ENCODE results near the gene VAT1L. TPM values are rescaled to one million over a fixed set of nuclear protein-coding genes. Genes with fewer than 3 reads are reported as not detected.

The VAT1L gene
- total RNA-seq, 1 donor from 2014 or later = 0.67 TPM

DNA sequence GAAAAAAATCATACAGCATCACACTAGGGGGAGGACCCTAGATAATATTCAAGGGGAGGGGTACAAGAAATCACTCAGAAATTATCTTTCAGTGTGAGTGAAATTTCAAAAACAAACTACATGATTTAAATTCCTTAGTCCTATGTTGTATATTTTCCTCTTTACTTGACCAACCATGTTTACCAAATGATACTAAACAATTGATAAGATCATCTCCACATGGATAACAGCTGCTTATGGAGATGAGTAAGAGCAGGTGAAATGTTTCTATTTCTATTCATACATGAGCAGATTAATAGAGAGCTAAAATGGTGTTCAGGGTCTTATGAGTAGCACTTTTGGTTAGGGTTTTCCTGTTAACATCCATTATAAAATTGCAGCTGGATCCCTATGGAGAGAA is 7.3 kb upstream of the VAT1L start:
- Mint-ChIP-seq H3K9me3 (ENCODE audit: low read depth) (peaks cover 3% of the 10 kb centered on the region), H3K4me3 (ENCODE audit: low read depth) (no peak overlapping the region), H3K27me3 (peaks cover 5% of the 10 kb centered on the region), H3K4me1 (ENCODE audit: low read depth) (peaks cover 10% of the 10 kb centered on the region), H3K36me3 (ENCODE audit: insufficient read depth) (no peaks in the 10 kb centered on the region), H3K27ac (no peak overlapping the region)
- TF ChIP-seq, protein P1, sequence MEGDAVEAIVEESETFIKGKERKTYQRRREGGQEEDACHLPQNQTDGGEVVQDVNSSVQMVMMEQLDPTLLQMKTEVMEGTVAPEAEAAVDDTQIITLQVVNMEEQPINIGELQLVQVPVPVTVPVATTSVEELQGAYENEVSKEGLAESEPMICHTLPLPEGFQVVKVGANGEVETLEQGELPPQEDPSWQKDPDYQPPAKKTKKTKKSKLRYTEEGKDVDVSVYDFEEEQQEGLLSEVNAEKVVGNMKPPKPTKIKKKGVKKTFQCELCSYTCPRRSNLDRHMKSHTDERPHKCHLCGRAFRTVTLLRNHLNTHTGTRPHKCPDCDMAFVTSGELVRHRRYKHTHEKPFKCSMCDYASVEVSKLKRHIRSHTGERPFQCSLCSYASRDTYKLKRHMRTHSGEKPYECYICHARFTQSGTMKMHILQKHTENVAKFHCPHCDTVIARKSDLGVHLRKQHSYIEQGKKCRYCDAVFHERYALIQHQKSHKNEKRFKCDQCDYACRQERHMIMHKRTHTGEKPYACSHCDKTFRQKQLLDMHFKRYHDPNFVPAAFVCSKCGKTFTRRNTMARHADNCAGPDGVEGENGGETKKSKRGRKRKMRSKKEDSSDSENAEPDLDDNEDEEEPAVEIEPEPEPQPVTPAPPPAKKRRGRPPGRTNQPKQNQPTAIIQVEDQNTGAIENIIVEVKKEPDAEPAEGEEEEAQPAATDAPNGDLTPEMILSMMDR (IDR thresholded peaks at IDR 0.05; ENCODE audit: unreplicated experiment) = no peak
- no peak for DNase-seq (ENCODE audit: low spot score, unreplicated experiment)

GRCh38 chr16:77782694-77783093 is 5.7 kb upstream of the VAT1L start:
- DNase-seq (ENCODE audit: low spot score, unreplicated experiment) = no peak
- H3K36me3 Mint-ChIP-seq (ENCODE audit: insufficient read depth) = no peaks in the 10 kb centered on the region
- no peak overlapping the region for H3K27ac Mint-ChIP-seq
- H3K4me1 Mint-ChIP-seq (ENCODE audit: low read depth) = peaks cover 5% of the 10 kb centered on the region
- H3K9me3 Mint-ChIP-seq (ENCODE audit: low read depth) = peaks cover 3% of the 10 kb centered on the region
- TF ChIP-seq, protein P1 (IDR thresholded peaks at IDR 0.05; ENCODE audit: unreplicated experiment) = peak; percentile 32
- H3K4me3 Mint-ChIP-seq (ENCODE audit: low read depth) = no peak overlapping the region
- H3K27me3 Mint-ChIP-seq = peaks cover 21% of the 10 kb centered on the region

DNA sequence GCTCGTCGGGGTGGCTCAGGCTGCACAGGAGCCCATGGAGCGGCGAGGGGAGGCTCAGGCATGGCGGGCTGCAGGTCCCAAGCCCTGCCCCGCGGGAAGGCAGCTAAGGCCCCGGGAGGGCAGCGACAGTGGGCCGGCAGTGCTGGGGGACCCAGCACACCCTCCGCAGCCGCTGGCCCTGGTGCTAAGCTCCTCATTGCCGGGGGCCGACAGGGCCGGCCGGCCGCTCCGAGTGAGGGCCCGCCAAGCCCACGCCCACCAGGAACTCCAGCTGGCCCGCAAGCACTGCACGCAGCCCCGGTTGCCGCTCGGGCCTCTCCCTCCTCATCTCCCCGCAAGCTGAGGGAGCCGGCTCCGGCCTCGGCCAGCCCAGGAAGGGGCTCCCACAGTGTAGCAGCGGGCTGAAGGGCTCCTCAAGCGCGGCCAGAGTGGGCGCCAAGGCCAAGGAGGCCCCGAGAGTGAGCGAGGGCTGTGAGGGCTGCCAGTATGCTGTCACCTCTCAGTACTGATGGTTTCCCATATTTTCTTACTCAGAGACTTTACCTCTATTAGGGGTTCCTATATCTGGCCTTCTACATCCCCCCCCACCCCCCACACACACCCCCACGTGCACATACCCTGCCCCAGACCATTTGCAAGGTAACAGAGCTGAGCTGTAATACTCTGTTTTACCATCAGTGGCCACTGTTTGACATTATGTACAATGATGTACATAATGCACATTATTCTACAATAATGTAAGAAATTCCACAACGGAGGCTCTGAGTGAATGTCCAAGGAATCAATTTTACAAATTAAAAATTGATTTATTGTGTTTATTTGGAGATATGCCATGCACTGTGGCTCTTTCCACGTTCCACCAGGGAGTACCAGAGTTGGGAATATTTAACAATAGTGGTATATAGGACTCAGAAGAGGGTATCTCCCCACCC is 3.7 kb upstream of the VAT1L start:
- Mint-ChIP-seq H3K4me3 (ENCODE audit: low read depth) (no peak overlapping the region), H3K4me1 (ENCODE audit: low read depth) (peaks cover 6% of the 10 kb centered on the region), H3K27me3 (peaks cover 37% of the 10 kb centered on the region), H3K27ac (no peak overlapping the region), H3K9me3 (ENCODE audit: low read depth) (peaks cover 3% of the 10 kb centered on the region), H3K36me3 (ENCODE audit: insufficient read depth) (no peaks in the 10 kb centered on the region)
- TF ChIP-seq, protein P1 (IDR thresholded peaks at IDR 0.05; ENCODE audit: unreplicated experiment) = peak; percentile 33
- no peak for DNase-seq (ENCODE audit: low spot score, unreplicated experiment)

DNA sequence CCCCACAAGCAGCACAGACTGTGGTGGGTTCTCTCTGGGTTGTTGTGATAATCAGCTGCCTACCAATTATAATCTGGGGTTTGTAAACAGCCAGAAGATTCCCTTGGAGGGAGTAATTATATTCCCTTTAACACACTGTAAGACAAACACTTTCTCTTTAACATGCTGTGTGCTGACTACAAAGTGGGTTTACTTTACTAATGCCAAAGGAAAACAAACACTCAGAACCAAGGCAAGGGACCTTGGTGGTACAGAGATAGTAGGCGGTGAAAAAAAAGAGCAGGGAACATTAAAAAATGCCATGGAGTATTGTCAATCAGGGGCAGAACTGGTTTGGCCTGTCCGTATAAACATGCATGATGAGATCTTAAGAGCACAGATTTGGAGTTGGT is 3.0 kb upstream of the VAT1L start:
- DNase-seq (ENCODE audit: low spot score, unreplicated experiment) = no peak
- Mint-ChIP-seq H3K4me3 (ENCODE audit: low read depth) (no peak overlapping the region), H3K27me3 (peaks cover 44% of the 10 kb centered on the region), H3K27ac (no peak overlapping the region), H3K9me3 (ENCODE audit: low read depth) (peaks cover 3% of the 10 kb centered on the region), H3K36me3 (ENCODE audit: insufficient read depth) (no peaks in the 10 kb centered on the region), H3K4me1 (ENCODE audit: low read depth) (peaks cover 11% of the 10 kb centered on the region)
- TF ChIP-seq, protein P1 (IDR thresholded peaks at IDR 0.05; ENCODE audit: unreplicated experiment) = no peak

- peaks cover 53% of the 10 kb centered on the region for H3K27me3 Mint-ChIP-seq
- TF ChIP-seq, protein P1 (IDR thresholded peaks at IDR 0.05; ENCODE audit: unreplicated experiment) = no peak
Measured at GRCh38 chr16:77786186-77786847, 2.0 kb upstream of the VAT1L start.

More at GRCh38 chr16:77786186-77786847, 2.0 kb upstream of the VAT1L start:
- no peak overlapping the region for H3K4me3 Mint-ChIP-seq (ENCODE audit: low read depth)
- no peak for DNase-seq (ENCODE audit: low spot score, unreplicated experiment)
- no peaks in the 10 kb centered on the region for H3K36me3 Mint-ChIP-seq (ENCODE audit: insufficient read depth)
- no peak overlapping the region for H3K27ac Mint-ChIP-seq
- H3K4me1 Mint-ChIP-seq (ENCODE audit: low read depth) = peaks cover 15% of the 10 kb centered on the region
- peaks cover 3% of the 10 kb centered on the region for H3K9me3 Mint-ChIP-seq (ENCODE audit: low read depth)
